ENCODE data around the gene OR51G1.

The OR51G1 gene

GRCh38 chr11:4919250-4919649 lies 4.9 kb downstream of the OR51G1 start, which contains the start of gene OR51G2:
OR51G2 (minus strand) TSS chr11:4919350; CDS start chr11:4915663, 3,687 bp downstream.
- H2AFZ ChIP-seq (ENCODE audit: low read length, unreplicated experiment), result no peak within 1 kb of the TSS
- no peaks in the 10 kb centered on the region for H3K4me1 ChIP-seq (ENCODE audit: control insufficient read depth, insufficient read depth, low read length, unreplicated experiment)
- no peak within 1 kb of the TSS for H3K27ac ChIP-seq (ENCODE audit: low read depth, low read length)
- no peaks in the 10 kb centered on the region for H3K79me2 ChIP-seq (ENCODE audit: control insufficient read depth, insufficient read depth, low read length, unreplicated experiment)
- H3K27me3 ChIP-seq (ENCODE audit: insufficient read depth, low read length), result no peaks in the 10 kb centered on the region
- no peaks in the 10 kb centered on the region for H3K36me3 ChIP-seq (ENCODE audit: insufficient read depth, low read length)
- no peak within 1 kb of the TSS for H3K4me3 ChIP-seq (ENCODE audit: low read depth, low read length)

DNA sequence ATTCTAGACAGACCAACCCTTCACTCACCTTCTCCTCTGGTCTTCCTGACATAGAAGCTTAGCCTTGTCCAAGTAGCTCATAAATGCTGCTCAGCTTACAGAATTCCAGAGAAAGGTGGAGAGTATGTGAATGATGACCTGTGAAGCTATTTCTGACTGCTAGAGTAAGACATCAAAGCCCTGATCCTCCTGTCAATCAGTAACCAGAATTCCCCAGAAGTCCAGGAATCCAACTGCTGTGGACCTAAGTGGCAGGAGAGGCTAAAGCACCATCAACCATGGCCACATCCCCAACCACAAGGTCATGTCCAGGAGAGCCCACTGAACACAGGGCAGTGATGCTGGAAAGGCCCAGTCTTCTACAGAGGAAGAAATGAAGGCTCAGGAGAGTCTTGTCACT lies 7.6 kb downstream of the OR51G1 start:
- H3K79me2 ChIP-seq (ENCODE audit: control insufficient read depth, insufficient read depth, low read length, unreplicated experiment), result no peaks in the 10 kb centered on the region
- no peak overlapping the region for H3K4me3 ChIP-seq (ENCODE audit: low read depth, low read length)
- H3K27me3 ChIP-seq (ENCODE audit: insufficient read depth, low read length), result no peaks in the 10 kb centered on the region
- no peaks in the 10 kb centered on the region for H3K4me1 ChIP-seq (ENCODE audit: control insufficient read depth, insufficient read depth, low read length, unreplicated experiment)
- no peak overlapping the region for H2AFZ ChIP-seq (ENCODE audit: low read length, unreplicated experiment)
- no peak overlapping the region for H3K27ac ChIP-seq (ENCODE audit: low read depth, low read length)
- H3K36me3 ChIP-seq (ENCODE audit: insufficient read depth, low read length), result no peaks in the 10 kb centered on the region

GRCh38 chr11:4903484-4903883 lies 20.7 kb downstream of the OR51G1 start, which contains the start of gene OR51A7:
OR51A7 (plus strand) TSS chr11:4903783; CDS start chr11:4907370, 3,587 bp downstream.
- no peaks in the 10 kb centered on the region for H3K36me3 ChIP-seq (ENCODE audit: insufficient read depth, low read length)
- no peak within 1 kb of the TSS for H3K27ac ChIP-seq (ENCODE audit: low read depth, low read length)
- no peaks in the 10 kb centered on the region for H3K79me2 ChIP-seq (ENCODE audit: control insufficient read depth, insufficient read depth, low read length, unreplicated experiment)
- no peaks in the 10 kb centered on the region for H3K4me1 ChIP-seq (ENCODE audit: control insufficient read depth, insufficient read depth, low read length, unreplicated experiment)
- no peaks in the 10 kb centered on the region for H3K27me3 ChIP-seq (ENCODE audit: insufficient read depth, low read length)
- no peak within 1 kb of the TSS for H2AFZ ChIP-seq (ENCODE audit: low read length, unreplicated experiment)
- no peak within 1 kb of the TSS for H3K4me3 ChIP-seq (ENCODE audit: low read depth, low read length)

DNA sequence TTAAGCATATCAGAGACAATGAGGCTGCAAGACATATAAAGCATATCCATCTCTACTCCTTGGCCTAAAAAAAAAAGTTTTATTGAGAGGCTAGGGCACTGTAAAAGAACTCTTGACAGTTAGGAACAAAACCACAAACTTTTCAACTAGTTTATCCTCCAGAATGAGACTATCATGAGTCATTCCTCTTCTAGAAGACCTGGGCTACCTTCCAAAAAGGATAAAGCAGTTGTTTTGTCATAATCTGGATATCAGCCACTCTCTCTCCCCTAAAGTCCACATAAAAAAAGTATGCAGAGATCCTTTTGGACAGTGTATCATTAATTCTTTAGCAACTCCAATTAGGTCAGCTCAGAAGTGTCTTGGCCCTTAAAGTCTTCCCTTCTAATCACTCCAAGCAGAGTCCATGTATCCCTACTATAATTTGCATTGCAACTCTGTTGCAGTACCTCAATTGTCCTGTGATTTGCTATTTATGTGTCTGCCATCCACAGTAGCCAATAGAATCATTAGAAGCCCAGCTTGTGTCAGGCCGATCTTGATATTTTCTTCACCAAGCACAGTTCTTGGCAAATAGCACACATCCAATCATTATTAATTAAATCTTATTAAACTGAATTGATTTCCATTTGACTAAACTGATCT lies 32.0 kb downstream of the OR51G1 start:
- H3K4me3 ChIP-seq (ENCODE audit: low read depth, low read length), result no peak overlapping the region
- no peaks in the 10 kb centered on the region for H3K4me1 ChIP-seq (ENCODE audit: control insufficient read depth, insufficient read depth, low read length, unreplicated experiment)
- H2AFZ ChIP-seq (ENCODE audit: low read length, unreplicated experiment), result no peak overlapping the region
- no peaks in the 10 kb centered on the region for H3K27me3 ChIP-seq (ENCODE audit: insufficient read depth, low read length)
- no peaks in the 10 kb centered on the region for H3K36me3 ChIP-seq (ENCODE audit: insufficient read depth, low read length)
- no peak overlapping the region for H3K27ac ChIP-seq (ENCODE audit: low read depth, low read length)
- H3K79me2 ChIP-seq (ENCODE audit: control insufficient read depth, insufficient read depth, low read length, unreplicated experiment), result no peaks in the 10 kb centered on the region

DNA sequence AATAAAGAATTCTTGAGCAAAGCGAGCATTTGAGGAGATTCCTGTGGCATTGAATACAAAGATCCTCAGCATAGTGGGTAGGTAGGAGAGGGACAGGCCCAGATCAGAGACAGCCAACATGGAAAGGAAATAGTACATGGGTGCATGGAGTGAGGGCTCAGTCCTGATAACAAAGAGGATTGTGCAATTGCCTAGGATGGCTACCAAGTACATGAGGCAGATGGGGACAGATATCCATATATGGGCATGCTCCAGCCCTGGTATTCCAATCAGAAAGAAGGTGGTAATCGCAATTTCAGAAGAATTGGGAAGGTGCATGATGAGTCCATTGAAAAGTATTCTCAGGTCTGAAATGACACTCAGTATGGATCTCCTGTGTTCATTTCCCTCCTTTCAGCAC lies 33.9 kb downstream of the OR51G1 start:
- Histone ChIP-seq H3K4me3 (ENCODE audit: low read depth, low read length) (no peak overlapping the region), H3K27me3 (ENCODE audit: insufficient read depth, low read length) (no peaks in the 10 kb centered on the region), H3K4me1 (ENCODE audit: control insufficient read depth, insufficient read depth, low read length, unreplicated experiment) (no peaks in the 10 kb centered on the region), H3K79me2 (ENCODE audit: control insufficient read depth, insufficient read depth, low read length, unreplicated experiment) (no peaks in the 10 kb centered on the region), H2AFZ (ENCODE audit: low read length, unreplicated experiment) (no peak overlapping the region), H3K36me3 (ENCODE audit: insufficient read depth, low read length) (no peaks in the 10 kb centered on the region), H3K27ac (ENCODE audit: low read depth, low read length) (no peak overlapping the region)

- H3K27ac ChIP-seq (ENCODE audit: low read depth, low read length), result no peak overlapping the region
- no peak overlapping the region for H2AFZ ChIP-seq (ENCODE audit: low read length, unreplicated experiment)
- H3K27me3 ChIP-seq (ENCODE audit: insufficient read depth, low read length), result no peaks in the 10 kb centered on the region
- H3K4me1 ChIP-seq (ENCODE audit: control insufficient read depth, insufficient read depth, low read length, unreplicated experiment), result no peaks in the 10 kb centered on the region
- no peak overlapping the region for H3K4me3 ChIP-seq (ENCODE audit: low read depth, low read length)
- no peaks in the 10 kb centered on the region for H3K36me3 ChIP-seq (ENCODE audit: insufficient read depth, low read length)
- no peaks in the 10 kb centered on the region for H3K79me2 ChIP-seq (ENCODE audit: control insufficient read depth, insufficient read depth, low read length, unreplicated experiment)
Observed at GRCh38 chr11:4887591-4887990, 36.5 kb downstream of the OR51G1 start.

DNA sequence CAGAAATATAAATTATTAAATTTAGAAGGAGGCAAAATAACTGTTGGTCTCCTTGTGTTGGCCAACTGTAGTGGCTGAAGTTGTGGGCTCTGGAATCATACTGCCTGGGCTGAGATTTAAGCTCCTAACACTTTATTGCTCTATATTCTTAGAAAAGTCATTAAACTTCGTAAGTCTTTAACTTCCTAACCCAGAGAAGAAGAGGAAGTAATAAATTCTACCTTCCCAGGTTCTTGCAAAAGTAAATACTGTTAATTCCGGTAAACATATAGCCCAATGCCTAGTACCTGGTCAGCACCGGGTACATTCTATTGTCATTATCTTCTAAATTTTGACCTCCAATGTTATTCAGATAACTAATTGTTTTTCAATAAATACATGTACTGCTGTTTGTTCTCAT lies 38.0 kb downstream of the OR51G1 start:
- Histone ChIP-seq H3K27ac (ENCODE audit: low read depth, low read length) (no peak overlapping the region), H3K36me3 (ENCODE audit: insufficient read depth, low read length) (no peaks in the 10 kb centered on the region), H3K27me3 (ENCODE audit: insufficient read depth, low read length) (no peaks in the 10 kb centered on the region), H3K4me3 (ENCODE audit: low read depth, low read length) (no peak overlapping the region), H3K4me1 (ENCODE audit: control insufficient read depth, insufficient read depth, low read length, unreplicated experiment) (no peaks in the 10 kb centered on the region), H2AFZ (ENCODE audit: low read length, unreplicated experiment) (no peak overlapping the region), H3K79me2 (ENCODE audit: control insufficient read depth, insufficient read depth, low read length, unreplicated experiment) (no peaks in the 10 kb centered on the region)

- Histone ChIP-seq H3K27ac (ENCODE audit: low read depth, low read length) (no peak overlapping the region), H3K4me1 (ENCODE audit: control insufficient read depth, insufficient read depth, low read length, unreplicated experiment) (no peaks in the 10 kb centered on the region), H3K27me3 (ENCODE audit: insufficient read depth, low read length) (no peaks in the 10 kb centered on the region), H3K36me3 (ENCODE audit: insufficient read depth, low read length) (no peaks in the 10 kb centered on the region), H2AFZ (ENCODE audit: low read length, unreplicated experiment) (no peak overlapping the region), H3K4me3 (ENCODE audit: low read depth, low read length) (no peak overlapping the region), H3K79me2 (ENCODE audit: control insufficient read depth, insufficient read depth, low read length, unreplicated experiment) (no peaks in the 10 kb centered on the region)
Observed at GRCh38 chr11:4884361-4884760, 39.8 kb downstream of the OR51G1 start.

GRCh38 chr11:4882543-4882942 lies 41.6 kb downstream of the OR51G1 start:
- Histone ChIP-seq H3K36me3 (ENCODE audit: insufficient read depth, low read length) (no peaks in the 10 kb centered on the region), H2AFZ (ENCODE audit: low read length, unreplicated experiment) (no peak overlapping the region)

GRCh38 chr11:4881860-4882500 lies 42.2 kb downstream of the OR51G1 start, which contains the start of gene OR51T1:
OR51T1 (plus strand) TSS chr11:4881900; CDS start chr11:4881900, 0 bp downstream.
- Histone ChIP-seq H3K4me1 (ENCODE audit: control insufficient read depth, insufficient read depth, low read length, unreplicated experiment) (no peaks in the 10 kb centered on the region), H2AFZ (ENCODE audit: low read length, unreplicated experiment) (no peak within 1 kb of the TSS), H3K27me3 (ENCODE audit: insufficient read depth, low read length) (no peaks in the 10 kb centered on the region), H3K79me2 (ENCODE audit: control insufficient read depth, insufficient read depth, low read length, unreplicated experiment) (no peaks in the 10 kb centered on the region), H3K4me3 (ENCODE audit: low read depth, low read length) (no peak within 1 kb of the TSS), H3K27ac (ENCODE audit: low read depth, low read length) (no peak within 1 kb of the TSS), H3K36me3 (ENCODE audit: insufficient read depth, low read length) (no peaks in the 10 kb centered on the region)

More at GRCh38 chr11:4882543-4882942, 41.6 kb downstream of the OR51G1 start:
- Histone ChIP-seq H3K27me3 (ENCODE audit: insufficient read depth, low read length) (no peaks in the 10 kb centered on the region), H3K79me2 (ENCODE audit: control insufficient read depth, insufficient read depth, low read length, unreplicated experiment) (no peaks in the 10 kb centered on the region), H3K27ac (ENCODE audit: low read depth, low read length) (no peak overlapping the region), H3K4me1 (ENCODE audit: control insufficient read depth, insufficient read depth, low read length, unreplicated experiment) (no peaks in the 10 kb centered on the region), H3K4me3 (ENCODE audit: low read depth, low read length) (no peak overlapping the region)

GRCh38 chr11:4881188-4881587 lies 43.0 kb downstream of the OR51G1 start:
- no peak overlapping the region for H2AFZ ChIP-seq (ENCODE audit: low read length, unreplicated experiment)

More at GRCh38 chr11:4881188-4881587, 43.0 kb downstream of the OR51G1 start:
- H3K4me1 ChIP-seq (ENCODE audit: control insufficient read depth, insufficient read depth, low read length, unreplicated experiment), result no peaks in the 10 kb centered on the region
- H3K27me3 ChIP-seq (ENCODE audit: insufficient read depth, low read length), result no peaks in the 10 kb centered on the region
- H3K4me3 ChIP-seq (ENCODE audit: low read depth, low read length), result no peak overlapping the region
- H3K79me2 ChIP-seq (ENCODE audit: control insufficient read depth, insufficient read depth, low read length, unreplicated experiment), result no peaks in the 10 kb centered on the region
- H3K27ac ChIP-seq (ENCODE audit: low read depth, low read length), result no peak overlapping the region
- no peaks in the 10 kb centered on the region for H3K36me3 ChIP-seq (ENCODE audit: insufficient read depth, low read length)
